Caco-2 (cell line): ENCODE results near the gene TDP2. TPM values are rescaled to one million over a fixed set of nuclear protein-coding genes. Genes with fewer than 3 reads are reported as not detected.

Source experiments
- BruUV-seq: library from RNA; stranded (reverse); fragments of 400-500 nt; replicated peaks from 2 replicates; lab custom pipeline; 2021; lab: Mats Ljungman, UMichigan
- CTCF ChIA-PET: fragments of 300-600 bp; sonication (Branson Sonifier 250); formaldehyde crosslinking; loops from one replicate; lab custom pipeline; 2022; ENCODE audit warnings: antibody characterized with exemption; lab: Charles Lee
- POLR2A ChIA-PET: fragments of 300-600 bp; sonication (Branson Sonifier 250); formaldehyde crosslinking; loops from one replicate; lab custom pipeline; 2022; ENCODE audit warnings: antibody characterized with exemption; lab: Charles Lee
- DNase-seq, 2 experiments: peaks; one replicate each; pipeline versions ENCODE4 v3.0.0 to v3.0.0-alpha.2; 2020 to 2022
- H3K27me3 ChIP-seq: replicated peaks from 2 replicates; pipeline ENCODE4 v1.6.0; 2011; ENCODE audit warnings: low read length; ENCODE audit not compliant: control insufficient read depth, insufficient read depth
- H3K36me3 ChIP-seq: 2 replicates; pipeline ENCODE4 v1.5.1; 2011; ENCODE audit warnings: low read length; ENCODE audit not compliant: control insufficient read depth, insufficient read depth
- H3K4me1 ChIP-seq: fragments of 250-450 bp; sonication (Bioruptor Pico); 2 replicates; pipeline ENCODE4 v1.5.1; 2020; ENCODE audit warnings: mild to moderate bottlenecking
- H3K4me3 ChIP-seq: 2 replicates; pipeline ENCODE4 v1.5.1; 2011; ENCODE audit warnings: low read depth, mild to moderate bottlenecking, control low read depth, low read length
- H3K9me3 ChIP-seq: fragments of 250-450 bp; sonication (Bioruptor Pico); 2 replicates; pipeline ENCODE4 v1.5.1; 2020; ENCODE audit warnings: mild to moderate bottlenecking, moderate library complexity
- H3K27ac Mint-ChIP-seq: one replicate; pipeline ENCODE4 v1.8.0; 2022; ENCODE audit warnings: mixed read lengths; ENCODE audit not compliant: unreplicated experiment
- H3K27me3 Mint-ChIP-seq: one replicate; pipeline ENCODE4 v1.8.0; 2022; ENCODE audit warnings: mixed read lengths; ENCODE audit not compliant: insufficient read depth, unreplicated experiment
- H3K36me3 Mint-ChIP-seq: one replicate; pipeline ENCODE4 v1.8.0; 2022; ENCODE audit warnings: mild to moderate bottlenecking, mixed read lengths; ENCODE audit not compliant: insufficient read depth, unreplicated experiment
- H3K4me1 Mint-ChIP-seq: one replicate; pipeline ENCODE4 v1.8.0; 2022; ENCODE audit warnings: low read depth, mixed read lengths; ENCODE audit not compliant: unreplicated experiment
- H3K4me3 Mint-ChIP-seq: one replicate; pipeline ENCODE4 v1.8.0; 2022; ENCODE audit warnings: mild to moderate bottlenecking, moderate library complexity, mixed read lengths; ENCODE audit not compliant: unreplicated experiment
- H3K9me3 Mint-ChIP-seq: one replicate; pipeline ENCODE4 v1.8.0; 2022; ENCODE audit warnings: mixed read lengths; ENCODE audit not compliant: unreplicated experiment
- CTCF ChIP-seq, 2 experiments: fragments of 200-600 bp in 1 of 2; IDR thresholded peaks; 1 replicate in 1 of 2; 2 replicates in 1 of 2; pipeline versions ENCODE4 v1.5.1 to v1.8.0; 2011 to 2022; ENCODE audit warnings: antibody characterized with exemption in 1 of 2, control low read depth in 1 of 2, inconsistent platforms in 1 of 2, low read depth in 1 of 2, low read length in 1 of 2, mild to moderate bottlenecking in 1 of 2, moderate library complexity in 1 of 2; ENCODE audit not compliant: insufficient read depth in 1 of 2, severe bottlenecking in 1 of 2, unreplicated experiment in 1 of 2
- intact Hi-C: fragments of 100-400 bp; cut with micrococcal nuclease; formaldehyde crosslinking; loops from one replicate; pipeline ENCODE4 v1.10.0; 2022; ENCODE audit not compliant: unreplicated experiment
- total RNA-seq: library from RNA; stranded (reverse); gene quantifications from 2 replicates; pipeline ENCODE4 v1.2.3, GENCODE V29; 2022

Gene TDP2
- total RNA-seq, 1 experiment from 2014 or later, result 46.7 TPM

GRCh38 chr6:24666097-24666640 is 530 bp downstream of the TDP2 start:
- intact Hi-C loops, result loop anchor here (2.0 kb wide), 2 partner anchors 19 to 55 kb away; partner anchors contain the start of gene KIAA0319
- DNase-seq, result peak in 1 of 2 experiments; percentile 45
- TSS peak; percentile 45 for BruUV-seq
- TF ChIP-seq CTCF (IDR thresholded peaks at IDR 0.05; ENCODE audit: insufficient read depth in 1 of 2, low read depth in 1 of 2, low read length in 1 of 2, severe bottlenecking in 1 of 2, unreplicated experiment in 1 of 2), result no peak
- H3K9me3 Mint-ChIP-seq, result no peaks in the 10 kb centered on the region
- POLR2A ChIA-PET, result interaction anchor here (0.6 to 1.7 kb wide), 3 partner anchors 17 to 684 kb away, joined by 3 to 4 read pairs (median 3); partner anchors contain the start of gene KIAA0319
- H3K4me1 ChIP-seq, result peaks cover 35% of the 10 kb centered on the region
- peaks cover 66% of the 10 kb centered on the region for H3K36me3 Mint-ChIP-seq
- peak overlapping the region; percentile 94 for H3K27ac Mint-ChIP-seq
- H3K4me3 Mint-ChIP-seq, result peak overlapping the region; percentile 85
- no peaks in the 10 kb centered on the region for H3K27me3 Mint-ChIP-seq
- no peaks in the 10 kb centered on the region for H3K9me3 ChIP-seq
- peaks cover 37% of the 10 kb centered on the region for H3K4me1 Mint-ChIP-seq
- H3K36me3 ChIP-seq, result no peaks in the 10 kb centered on the region
- H3K27me3 ChIP-seq, result no peaks in the 10 kb centered on the region
- peak overlapping the region; percentile 90 for H3K4me3 ChIP-seq
- CTCF ChIA-PET, result interaction anchor here (0.7 to 1.4 kb wide), 4 partner anchors 80 to 101 kb away, joined by 3 to 10 read pairs (median 3); no protein-coding TSS in a partner anchor

- Mint-ChIP-seq H3K27ac (peak overlapping the region; percentile 89), H3K4me3 (peak overlapping the region; percentile 85), H3K9me3 (no peaks in the 10 kb centered on the region), H3K36me3 (peaks cover 56% of the 10 kb centered on the region), H3K4me1 (peaks cover 35% of the 10 kb centered on the region), H3K27me3 (no peaks in the 10 kb centered on the region)
- Histone ChIP-seq H3K27me3 (no peaks in the 10 kb centered on the region), H3K4me3 (peak overlapping the region; percentile 90), H3K36me3 (no peaks in the 10 kb centered on the region; the same call in 1 of the 2 replicates), H3K4me1 (peaks cover 49% of the 10 kb centered on the region), H3K9me3 (no peaks in the 10 kb centered on the region)
- BruUV-seq, result no TSS peak
- ChIA-PET POLR2A (no interaction called here), CTCF (interaction anchor here (2.2 kb wide), 1 partner anchor 83 kb away, joined by 12 read pairs; no protein-coding TSS in a partner anchor)
- no peak for TF ChIP-seq CTCF (IDR thresholded peaks at IDR 0.05; ENCODE audit: insufficient read depth in 1 of 2, low read depth in 1 of 2, low read length in 1 of 2, severe bottlenecking in 1 of 2, unreplicated experiment in 1 of 2)
- no peak for DNase-seq
- intact Hi-C loops, result no loop called here
These were observed 2.4 kb downstream of the TDP2 start for GRCh38 chr6:24664046-24664987.

DNA sequence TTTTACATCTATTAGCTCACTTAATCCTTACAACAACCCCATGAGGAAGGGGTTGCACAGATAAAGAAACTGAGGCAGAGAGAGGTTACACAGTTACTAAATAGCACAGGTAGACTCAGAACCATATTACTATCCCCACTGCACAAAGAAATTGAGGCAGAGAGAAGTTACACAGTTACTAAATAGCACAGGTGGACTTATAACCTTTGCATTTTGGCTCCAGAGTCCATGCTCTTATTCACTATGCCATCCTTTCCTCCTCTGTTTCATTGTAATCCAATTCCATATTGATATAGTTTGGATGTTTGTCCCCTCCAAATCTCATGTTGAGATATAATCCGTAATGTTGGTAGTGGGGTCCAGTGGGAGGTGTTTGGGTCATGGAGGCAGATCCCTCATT is 3.5 kb downstream of the TDP2 start:
- Histone ChIP-seq H3K36me3 (no peaks in the 10 kb centered on the region; the same call in 1 of the 2 replicates), H3K4me3 (peak overlapping the region; percentile 8; the same call in 1 of the 2 replicates), H3K9me3 (no peaks in the 10 kb centered on the region), H3K4me1 (peaks cover 40% of the 10 kb centered on the region), H3K27me3 (no peaks in the 10 kb centered on the region)
- no peaks in the 10 kb centered on the region for H3K9me3 Mint-ChIP-seq
- no TSS peak for BruUV-seq
- no peaks in the 10 kb centered on the region for H3K27me3 Mint-ChIP-seq
- DNase-seq, result no peak
- peak overlapping the region; percentile 89 for H3K27ac Mint-ChIP-seq
- intact Hi-C loops, result no loop called here
- peak overlapping the region; percentile 77 for H3K4me3 Mint-ChIP-seq
- peaks cover 52% of the 10 kb centered on the region for H3K36me3 Mint-ChIP-seq
- CTCF ChIA-PET, result no interaction called here
- TF ChIP-seq CTCF (IDR thresholded peaks at IDR 0.05; ENCODE audit: insufficient read depth in 1 of 2, low read depth in 1 of 2, low read length in 1 of 2, severe bottlenecking in 1 of 2, unreplicated experiment in 1 of 2), result no peak
- H3K4me1 Mint-ChIP-seq, result peaks cover 28% of the 10 kb centered on the region
- POLR2A ChIA-PET, result no interaction called here
